Amniotic epithelial cell (primary cell): ENCODE measurements around the gene RNF151.
A peak's percentile ranks its signal among the peaks of the same experiment; 100 is the strongest.
"Not testable (repeated sequence)": the region's sequence is repeated elsewhere in the genome, so short reads cannot be mapped to it uniquely, and the experiment has no call there.

ENCODE experiments used
- DNase-seq: peaks from one replicate; pipeline ENCODE4 v3.0.0-alpha.2; 2010; ENCODE audit warnings: low read depth

RNF151 gene

GRCh38 chr16:2008631-2009163, 42.0 kb downstream of the RNF151 start:
- DNase-seq: peak; percentile 65

- no peak for DNase-seq
Measured at GRCh38 chr16:2009164-2009711, 42.6 kb downstream of the RNF151 start.

GRCh38 chr16:2009791-2010510, 43.3 kb downstream of the RNF151 start, which contains the start of gene ZNF598:
ZNF598 (minus strand) TSS chr16:2009821.
- DNase-seq: peak; percentile 79

- not testable (repeated sequence) for DNase-seq
Measured at GRCh38 chr16:2011726-2012125, 45.1 kb downstream of the RNF151 start.

- DNase-seq: no peak
Measured at GRCh38 chr16:2013527-2013926, 46.9 kb downstream of the RNF151 start.

- peak; percentile 55 for DNase-seq
Measured at GRCh38 chr16:2015117-2015946, 48.7 kb downstream of the RNF151 start.

GRCh38 chr16:2015947-2016208, 49.2 kb downstream of the RNF151 start:
- DNase-seq: no peak

GRCh38 chr16:2016407-2016922, 49.8 kb downstream of the RNF151 start:
- DNase-seq: no peak
